DMS114 treated with DMSO at 0.1 percent for 48 hours (cell line): ENCODE results near the gene MSANTD2.

Source experiments
- DNase-seq: peaks from one replicate; lab custom pipeline; 2025; ENCODE audit not compliant: unreplicated experiment; lab: John Stamatoyannopoulos, UW

The MSANTD2 gene

DNA sequence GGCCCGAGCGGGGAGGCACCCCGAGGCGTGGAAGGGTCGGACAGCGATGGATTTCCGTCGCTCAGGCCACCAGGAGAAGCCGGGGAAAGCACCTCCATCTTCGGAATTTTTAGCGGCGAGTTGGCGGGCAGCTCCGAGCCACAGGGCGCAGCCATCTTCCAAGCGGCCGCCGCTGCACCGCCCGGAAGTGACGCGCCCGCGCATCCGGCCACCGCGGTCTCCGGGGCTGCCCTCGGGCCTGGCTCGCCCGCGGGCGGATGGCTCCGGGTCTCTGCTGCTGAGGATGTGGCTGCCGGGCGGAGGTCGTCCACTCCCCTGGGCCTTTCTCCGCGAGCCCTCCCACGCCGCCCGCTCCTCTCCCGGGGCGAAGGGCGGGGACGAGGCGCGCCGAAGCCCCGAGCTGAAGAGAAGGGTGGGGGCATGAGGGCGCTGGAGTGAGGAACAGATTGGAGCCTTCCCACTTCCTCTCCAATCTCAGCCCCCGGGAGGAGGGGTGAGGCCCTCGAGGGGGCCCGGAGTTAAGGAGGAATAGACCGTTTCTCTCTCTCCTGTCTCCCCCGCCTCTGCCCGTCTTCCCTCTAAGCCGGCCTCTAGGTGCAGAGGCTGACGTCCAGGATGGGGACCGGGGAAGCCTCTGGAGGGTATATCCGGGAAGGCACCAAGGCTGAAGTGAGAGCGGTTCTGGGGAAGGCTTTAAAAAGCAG is at the start of gene MSANTD2:
MSANTD2 (minus strand) TSS at position 181 of the 704 bp plus-strand sequence; CDS start at position 155, 26 bp downstream.
- peak; percentile 31 for DNase-seq

GRCh38 chr11:124846070-124846673 is 46.0 kb upstream of the MSANTD2 start:
- no peak for DNase-seq

DNA sequence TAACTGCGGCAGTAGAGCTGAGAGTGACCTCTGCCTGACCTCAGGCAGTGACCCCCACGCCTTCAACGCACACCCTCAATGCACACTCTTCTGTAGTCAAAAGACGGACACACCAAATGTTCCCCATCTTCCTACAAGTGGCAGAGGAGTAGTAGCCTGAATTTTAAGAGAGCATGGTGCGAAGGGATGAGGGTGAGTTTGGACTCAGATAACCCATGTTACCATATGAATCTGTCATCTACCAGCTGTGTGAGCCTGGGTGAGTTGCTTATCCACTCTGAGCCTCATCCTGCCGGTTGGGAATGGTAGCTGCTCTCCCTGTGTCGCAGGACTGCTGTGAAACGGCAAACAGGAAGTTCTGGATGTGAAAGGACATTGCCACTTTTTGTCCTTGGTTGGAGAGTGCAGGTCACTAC is 44.5 kb upstream of the MSANTD2 start:
- DNase-seq = no peak

DNA sequence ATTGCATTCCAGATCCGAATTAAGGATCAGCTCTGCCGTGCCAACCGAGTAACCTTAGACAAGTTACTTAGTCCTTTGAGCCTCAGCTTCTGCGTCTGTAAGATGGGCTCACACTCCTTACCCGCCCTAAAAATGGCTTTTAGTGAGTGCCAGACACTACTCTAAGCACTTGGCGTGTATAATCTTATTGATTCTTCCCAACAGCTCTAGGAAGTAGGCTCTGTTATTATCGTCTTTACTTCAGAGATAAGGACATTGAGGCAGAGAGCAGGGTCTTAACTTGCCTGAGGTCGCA is 43.4 kb upstream of the MSANTD2 start:
- DNase-seq = no peak

GRCh38 chr11:124842305-124842704 is 42.1 kb upstream of the MSANTD2 start:
- no peak for DNase-seq

- DNase-seq = no peak
Observed at GRCh38 chr11:124841840-124842239, 41.6 kb upstream of the MSANTD2 start.

DNA sequence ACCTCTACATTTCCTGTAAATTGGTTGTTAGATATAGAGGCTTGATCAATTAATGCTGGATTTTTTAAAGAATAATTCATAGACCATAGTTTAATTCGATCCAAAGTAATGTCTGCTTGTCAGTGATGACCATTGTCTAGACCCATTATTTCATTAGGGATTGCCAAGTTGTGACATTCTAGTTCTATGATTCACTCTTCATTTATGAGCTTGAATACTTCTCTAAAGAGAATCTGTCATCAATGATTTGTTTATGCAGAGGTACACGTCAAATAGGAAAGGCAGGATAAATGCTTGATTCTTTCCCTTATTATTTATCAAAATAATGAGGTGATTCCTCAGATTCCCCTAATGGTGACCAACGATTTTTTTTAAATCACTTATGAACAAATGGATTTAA is 41.0 kb upstream of the MSANTD2 start:
- DNase-seq = no peak

DNA sequence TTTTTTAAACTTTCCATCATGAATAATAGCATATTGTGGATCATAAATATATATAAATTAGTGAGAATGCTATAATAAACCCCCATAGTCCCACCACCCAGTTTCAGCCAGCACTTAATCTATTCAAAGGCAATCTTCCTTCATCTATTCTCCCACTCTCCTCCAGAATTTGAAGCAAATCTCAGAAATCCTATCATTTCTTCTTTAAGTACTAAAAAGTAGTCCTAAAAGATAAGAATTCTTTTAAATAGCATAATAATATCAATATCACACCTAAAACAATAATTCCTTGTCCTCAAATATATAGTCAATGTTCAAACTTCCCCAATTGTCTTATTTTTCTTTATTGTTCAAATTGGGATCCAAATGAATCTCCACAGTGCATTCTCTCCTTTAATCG is 40.5 kb upstream of the MSANTD2 start:
- no peak for DNase-seq

DNA sequence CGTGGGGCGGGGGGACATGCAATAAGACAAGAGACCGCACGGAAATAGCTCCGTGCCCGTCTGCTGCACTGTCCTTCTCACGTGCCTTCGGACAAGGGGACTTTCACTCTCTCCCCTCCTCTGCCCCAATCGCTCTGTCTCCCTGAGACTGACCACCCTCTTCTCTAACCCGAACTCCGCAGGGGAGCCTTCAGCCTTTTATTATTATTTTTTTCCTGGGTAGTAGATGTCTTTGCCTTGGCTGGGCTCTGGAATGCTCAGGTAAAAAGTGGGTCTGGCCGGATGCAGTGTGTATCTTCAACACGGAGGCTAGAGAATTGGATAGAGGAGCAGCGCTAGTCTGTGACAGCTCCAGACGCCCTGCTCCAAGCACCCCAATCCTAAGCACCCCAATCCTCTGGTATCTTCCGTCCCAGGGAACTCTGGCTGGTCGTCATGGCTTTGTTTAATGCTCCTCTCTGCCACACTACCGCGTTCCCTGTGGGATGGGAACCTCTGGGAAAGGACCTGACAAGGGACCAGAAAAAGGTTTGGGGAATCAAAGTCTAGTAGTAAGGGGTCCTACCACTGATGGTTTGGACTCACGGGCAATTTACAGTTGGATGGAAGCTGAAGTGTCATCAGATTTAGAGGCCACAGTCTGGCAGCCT is 39.9 kb upstream of the MSANTD2 start:
- no peak for DNase-seq

DNA sequence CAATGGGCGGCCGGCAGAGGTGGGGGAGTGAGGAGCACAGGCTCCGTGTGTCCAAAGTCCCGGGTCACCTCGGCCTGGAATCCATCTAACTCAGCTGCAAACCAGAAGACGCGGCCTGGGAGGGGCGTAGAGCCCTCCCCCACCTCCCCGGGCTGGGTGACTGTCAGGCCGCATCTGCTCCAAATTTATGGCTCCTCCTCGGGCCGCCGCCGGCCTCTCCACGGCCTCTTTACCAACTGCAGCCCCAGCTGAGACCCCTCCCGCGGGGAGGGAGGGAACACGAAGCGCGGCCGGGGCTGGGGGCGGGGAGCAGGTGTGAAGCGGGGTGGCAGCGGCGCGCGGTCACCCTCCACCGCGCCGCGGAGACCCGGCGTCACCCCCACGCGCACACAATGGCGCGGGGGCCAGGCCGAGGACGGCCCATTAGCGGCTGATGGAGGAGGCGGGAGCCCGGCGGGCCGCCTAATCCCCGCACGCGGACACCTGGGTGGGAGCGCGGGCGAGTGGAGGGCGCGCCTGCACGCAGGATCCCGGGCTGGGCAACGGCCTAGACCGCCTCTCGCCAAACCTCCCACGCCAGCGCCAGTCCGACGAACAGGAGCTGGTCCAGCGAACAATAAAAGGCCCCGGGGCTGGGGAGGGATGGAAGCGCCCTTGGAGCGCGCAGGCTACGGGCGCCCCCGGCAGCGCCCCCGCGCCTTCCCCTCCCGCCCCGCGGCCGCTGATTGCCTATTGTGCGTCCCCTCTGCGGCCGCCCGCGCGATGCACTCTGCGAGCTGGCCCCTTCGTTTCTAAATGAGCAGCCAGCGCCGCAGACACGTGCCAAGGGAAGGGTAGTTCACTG is 39.1 kb upstream of the MSANTD2 start:
- DNase-seq = no peak

DNA sequence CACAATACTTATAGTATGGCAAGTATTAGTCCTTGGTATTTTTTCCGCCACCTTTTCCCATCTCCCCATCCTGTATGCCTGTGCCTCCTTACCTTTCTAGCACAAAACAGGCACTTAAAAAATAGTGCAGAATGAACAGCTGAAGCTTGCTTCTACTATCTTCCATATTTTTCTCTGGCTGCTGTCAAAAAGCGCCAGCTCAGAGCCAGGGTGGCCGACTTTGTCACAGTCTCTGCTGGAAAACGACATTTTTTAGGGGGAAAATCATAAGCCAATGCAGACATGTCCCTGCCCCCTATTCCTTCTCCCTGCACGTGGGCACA is 38.6 kb upstream of the MSANTD2 start:
- no peak for DNase-seq

DNA sequence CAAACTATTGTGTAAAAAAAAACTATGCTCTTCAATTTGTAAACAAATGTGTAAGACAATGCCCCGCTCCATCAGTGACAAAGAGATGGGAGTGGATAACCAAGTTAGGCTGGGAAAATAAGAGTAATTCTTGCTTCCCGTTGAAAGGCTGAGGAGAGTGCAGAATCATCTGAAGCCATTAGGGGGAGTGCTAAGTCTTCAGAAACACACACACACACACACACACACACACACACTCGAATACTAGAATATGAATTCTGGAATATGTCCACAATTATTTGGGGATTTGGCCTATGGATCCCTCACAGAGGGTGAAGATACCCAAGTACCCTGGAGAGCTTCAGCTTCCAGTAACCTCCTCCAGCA is 37.3 kb upstream of the MSANTD2 start:
- peak; percentile 74 for DNase-seq

GRCh38 chr11:124835918-124836317 is 35.7 kb upstream of the MSANTD2 start:
- DNase-seq = no peak

DNA sequence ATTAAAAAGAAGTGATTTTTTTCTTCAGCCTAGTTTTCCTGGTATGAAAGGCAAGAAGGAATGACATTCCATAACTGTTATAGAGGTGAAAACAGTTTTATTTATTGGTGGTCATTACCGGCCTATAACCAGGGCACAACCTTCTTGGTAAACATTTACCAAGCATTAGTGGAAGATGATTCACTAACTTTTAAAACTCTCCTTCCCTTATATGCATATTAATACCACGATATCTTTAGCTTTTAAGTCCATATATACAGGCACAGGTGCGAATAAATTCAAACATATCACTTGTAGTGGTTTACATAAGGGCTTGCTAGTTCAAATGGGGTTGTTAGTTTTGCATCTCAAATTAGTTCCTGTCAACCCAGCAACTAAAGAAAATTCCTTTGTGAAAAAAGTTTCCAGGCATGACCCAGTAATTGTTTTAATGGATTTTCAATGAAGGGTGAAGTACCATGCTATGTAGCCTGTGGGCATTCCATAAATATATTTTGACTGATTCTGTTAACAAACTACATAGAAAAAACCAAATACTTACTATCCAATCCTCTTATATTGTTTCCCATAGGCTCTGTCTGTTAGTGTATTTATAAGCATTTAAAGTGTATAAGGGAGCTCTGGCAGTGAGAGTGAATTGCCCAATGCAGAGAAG is 34.4 kb upstream of the MSANTD2 start:
- no peak for DNase-seq

GRCh38 chr11:124832571-124832970 is 32.4 kb upstream of the MSANTD2 start:
- no peak for DNase-seq

- DNase-seq = no peak
Observed at GRCh38 chr11:124831897-124832296, 31.7 kb upstream of the MSANTD2 start.

- no peak for DNase-seq
Observed at GRCh38 chr11:124830749-124831148, 30.5 kb upstream of the MSANTD2 start.

GRCh38 chr11:124829986-124830385 is 29.8 kb upstream of the MSANTD2 start:
- no peak for DNase-seq

- DNase-seq = no peak
Observed at GRCh38 chr11:124825876-124826275, 25.7 kb upstream of the MSANTD2 start.

DNA sequence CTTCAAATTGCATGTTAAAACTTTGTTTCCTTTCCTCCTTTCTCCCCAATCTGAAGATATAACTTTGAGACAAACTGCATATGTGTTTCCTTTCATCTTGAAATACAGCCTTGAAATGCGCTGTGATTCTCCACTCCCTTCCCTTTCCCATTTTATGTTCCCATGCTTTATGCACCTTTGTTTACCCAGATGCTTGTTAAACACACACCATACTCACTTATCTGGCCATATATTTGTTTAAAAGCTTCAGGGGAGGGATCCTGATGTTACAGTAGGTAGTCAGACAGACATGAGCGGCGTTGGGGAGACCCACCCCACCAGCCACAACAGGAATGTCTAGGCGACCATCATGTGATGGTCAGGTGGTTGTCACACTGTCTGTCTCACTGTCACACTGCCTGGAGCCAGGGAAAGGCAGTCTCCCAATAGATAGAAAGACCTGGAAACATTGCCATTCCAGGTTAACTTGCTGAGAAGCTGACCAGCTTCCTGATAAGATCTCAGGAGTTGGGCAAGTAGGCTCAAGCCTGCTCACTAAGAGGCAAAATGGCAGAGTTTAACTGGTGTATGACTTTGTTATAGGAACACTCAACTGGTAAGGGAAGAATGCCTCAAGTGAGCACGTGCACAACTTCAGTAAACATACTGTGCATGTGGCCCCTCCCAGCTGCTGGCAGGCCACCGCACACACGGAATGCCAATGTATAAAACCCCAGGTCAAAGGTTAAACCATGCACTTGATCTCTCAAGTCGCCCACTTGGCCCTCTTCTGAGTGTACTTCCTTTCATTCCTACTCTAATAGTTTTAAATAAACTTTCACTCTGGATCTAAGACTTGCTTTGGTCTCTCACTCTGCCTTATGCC is 23.5 kb upstream of the MSANTD2 start:
- DNase-seq = no peak
